Keratinocyte (primary cell): ENCODE measurements around the gene MERTK. TPM values are rescaled to one million over a fixed set of nuclear protein-coding genes. Genes with fewer than 3 reads are reported as not detected.
A peak's percentile ranks its signal among the peaks of the same experiment; 100 is the strongest.

Experiments used
- DNase-seq: peaks from one replicate; pipeline ENCODE4 v3.0.0-alpha.2; 2011; ENCODE audit warnings: low read depth, missing footprints, low spot score
- FAIRE-seq: peaks from 2 replicates; lab custom pipeline; 2011; peaks lifted over from hg19 to GRCh38; lab: Jason Lieb, UNC
- H2AFZ ChIP-seq: 2 replicates; pipeline ENCODE4 v1.6.0; 2012; ENCODE audit warnings: low read length, control low read depth, inconsistent platforms; ENCODE audit not compliant: control insufficient read depth
- H3K27ac ChIP-seq: 2 replicates; pipeline ENCODE4 v1.5.1; 2011; ENCODE audit warnings: low read length; ENCODE audit not compliant: control insufficient read depth, insufficient read depth
- H3K27me3 ChIP-seq: 3 replicates; pipeline ENCODE4 v1.6.0; 2011; ENCODE audit warnings: low read length; ENCODE audit not compliant: control insufficient read depth, insufficient read depth; ENCODE audit errors: extremely low read depth
- H3K36me3 ChIP-seq, 2 experiments: 2 replicates in 1 of 2; 3 replicates in 1 of 2; pipeline ENCODE4 v1.5.1; 2011; ENCODE audit warnings: low read length in 2 of 2, mild to moderate bottlenecking in 1 of 2; ENCODE audit not compliant: control insufficient read depth in 2 of 2, insufficient read depth in 2 of 2; ENCODE audit errors: extremely low read depth in 1 of 2
- H3K4me1 ChIP-seq: 3 replicates; pipeline ENCODE4 v1.5.1; 2011; ENCODE audit warnings: low read length; ENCODE audit not compliant: control insufficient read depth, insufficient read depth; ENCODE audit errors: extremely low read depth
- H3K4me2 ChIP-seq: 3 replicates; pipeline ENCODE4 v1.6.0; 2011; ENCODE audit warnings: low read depth, low read length; ENCODE audit not compliant: control insufficient read depth, insufficient read depth; ENCODE audit errors: extremely low read depth
- H3K4me3 ChIP-seq, 3 experiments: fragments of 200-600 bp in 1 of 3; sonication (generic) in 1 of 3; 2 replicates in 2 of 3; 3 replicates in 1 of 3; pipeline ENCODE4 v1.5.1; 2011 to 2016; ENCODE audit warnings: low read length in 3 of 3, mild to moderate bottlenecking in 3 of 3, control low read depth in 2 of 3, inconsistent platforms in 1 of 3, low read depth in 1 of 3, mixed read lengths in 1 of 3, mixed run types in 1 of 3, moderate library complexity in 1 of 3; ENCODE audit not compliant: control insufficient read depth in 2 of 3, insufficient read depth in 2 of 3; ENCODE audit errors: extremely low read depth in 1 of 3
- H3K79me2 ChIP-seq: 2 replicates; pipeline ENCODE4 v1.6.0; 2012; ENCODE audit warnings: low read length; ENCODE audit not compliant: control insufficient read depth, insufficient read depth
- H3K9ac ChIP-seq: 3 replicates; pipeline ENCODE4 v1.6.0; 2011; ENCODE audit warnings: low read length; ENCODE audit not compliant: control insufficient read depth, insufficient read depth; ENCODE audit errors: extremely low read depth
- H3K9me1 ChIP-seq: 3 replicates; pipeline ENCODE4 v1.6.0; 2011; ENCODE audit warnings: low read length; ENCODE audit not compliant: control insufficient read depth, insufficient read depth; ENCODE audit errors: extremely low read depth
- H3K9me3 ChIP-seq: 2 replicates; pipeline ENCODE4 v1.5.1; 2012; ENCODE audit warnings: low read depth, low read length; ENCODE audit not compliant: control insufficient read depth
- H4K20me1 ChIP-seq: 3 replicates; pipeline ENCODE4 v1.6.0; 2011; ENCODE audit warnings: low read length; ENCODE audit not compliant: control insufficient read depth, insufficient read depth; ENCODE audit errors: extremely low read depth
- CTCF ChIP-seq, 3 experiments: IDR thresholded peaks in 1 of 3; conservative IDR thresholded peaks in 1 of 3; optimal IDR thresholded peaks in 1 of 3; 2 replicates in 2 of 3; 3 replicates in 1 of 3; pipeline versions ENCODE3 to v1.5.1; 2011; ENCODE audit warnings: low read length in 3 of 3, mild to moderate bottlenecking in 3 of 3, moderate library complexity in 2 of 3, control low read depth in 1 of 3, inconsistent platforms in 1 of 3; ENCODE audit not compliant: insufficient read depth in 2 of 3; ENCODE audit errors: extremely low read depth in 1 of 3
- EZH2 ChIP-seq: IDR thresholded peaks from one replicate; pipeline ENCODE4 v1.6.1; 2012; ENCODE audit warnings: inconsistent platforms, mild to moderate bottlenecking, low read length, moderate library complexity
- dilution Hi-C: fragments of 300-500 bp; cut with MboI; formaldehyde crosslinking; loops from one replicate; pipeline ENCODE4 v1.7.0; 2020; ENCODE audit warnings: low sequenced_read_pairs; ENCODE audit not compliant: extremely low pct_ligation_motif_present
- polyA plus RNA-seq, 5 experiments: library from polyadenylated mRNA; depleted of rRNA in 3 of 5; stranded (reverse) in 3 of 5; stranded (forward) in 1 of 5; unstranded in 1 of 5; fragments of >200 nt; gene quantifications; 1 replicate in 1 of 5; 2 replicates in 3 of 5; 3 replicates in 1 of 5; pipeline versions ENCODE4 v1.2.1 to v1.2.3, GENCODE V29; 2011 to 2012; ENCODE audit warnings: missing spikeins in 2 of 5, low read depth in 1 of 5, low replicate concordance in 1 of 5

MERTK gene
- polyA plus RNA-seq, 1 donor (not counting 4 experiments of a cell fraction or from before 2014, with no cell fraction given) = 0.14 TPM

GRCh38 chr2:112048887-112049286 lies 150.5 kb downstream of the MERTK start:
- H3K9me3 ChIP-seq = no peaks in the 10 kb centered on the region
- peaks cover 6% of the 10 kb centered on the region for H3K4me1 ChIP-seq
- H3K4me3 ChIP-seq = no peak overlapping the region
- no peaks in the 10 kb centered on the region for H3K79me2 ChIP-seq
- DNase-seq (no peak), FAIRE-seq (no peak)
- H4K20me1 ChIP-seq = no peaks in the 10 kb centered on the region
- H3K27me3 ChIP-seq = no peaks in the 10 kb centered on the region
- H3K9me1 ChIP-seq = peaks cover 2% of the 10 kb centered on the region
- dilution Hi-C loops = no loop called here
- H3K27ac ChIP-seq = no peak overlapping the region
- no peaks in the 10 kb centered on the region for H3K36me3 ChIP-seq
- no peak overlapping the region for H2AFZ ChIP-seq
- H3K4me2 ChIP-seq = no peak overlapping the region
- peak in 2 of 3 experiments; percentile 49 to 69 for TF ChIP-seq CTCF (optimal IDR thresholded peaks at IDR 0.05 in 1 of 3, IDR thresholded peaks at IDR 0.05 in 1 of 3, conservative IDR thresholded peaks at IDR 0.05 in 1 of 3; ENCODE audit: extremely low read depth in 1 of 3, insufficient read depth in 2 of 3, low read length in 3 of 3)
- TF ChIP-seq EZH2 = no peak
- no peak overlapping the region for H3K9ac ChIP-seq

- no peaks in the 10 kb centered on the region for H4K20me1 ChIP-seq
- H3K36me3 ChIP-seq = no peaks in the 10 kb centered on the region
- H2AFZ ChIP-seq = no peak overlapping the region
- H3K4me2 ChIP-seq = no peak overlapping the region
- H3K4me3 ChIP-seq = no peak overlapping the region
- peaks cover 8% of the 10 kb centered on the region for H3K4me1 ChIP-seq
- H3K27me3 ChIP-seq = no peaks in the 10 kb centered on the region
- no peaks in the 10 kb centered on the region for H3K79me2 ChIP-seq
- DNase-seq = no peak
- dilution Hi-C loops = no loop called here
- no peaks in the 10 kb centered on the region for H3K9me3 ChIP-seq
- H3K27ac ChIP-seq = no peak overlapping the region
- no peak for FAIRE-seq
- peaks cover 2% of the 10 kb centered on the region for H3K9me1 ChIP-seq
- TF ChIP-seq EZH2 (no peak), CTCF (optimal IDR thresholded peaks at IDR 0.05 in 1 of 3, IDR thresholded peaks at IDR 0.05 in 1 of 3, conservative IDR thresholded peaks at IDR 0.05 in 1 of 3; ENCODE audit: extremely low read depth in 1 of 3, insufficient read depth in 2 of 3, low read length in 3 of 3) (no peak)
- H3K9ac ChIP-seq = no peak overlapping the region
Observed at GRCh38 chr2:112050316-112050715, 151.9 kb downstream of the MERTK start.
